RWPE2 (cell line): ENCODE results near the gene PSENEN.

ENCODE experiments used
- ATAC-seq: fragments of 200-7000 bp; cut with Tn5 transposase; 3 replicates; pipeline ENCODE4 v1.9.1; 2021; ENCODE audit warnings: low read depth
- DNase-seq: peaks from one replicate; pipeline ENCODE4 v3.0.0-alpha.2; 2020; ENCODE audit warnings: low spot score
- H3K27ac ChIP-seq: fragments of 450-650 bp; 2 replicates; pipeline ENCODE4 v1.5.1; 2017; ENCODE audit warnings: mild to moderate bottlenecking; ENCODE audit not compliant: poor library complexity, severe bottlenecking
- H3K27me3 ChIP-seq: fragments of 250-450 bp; sonication (Bioruptor Pico); 2 replicates; pipeline ENCODE4 v1.5.1; 2021; ENCODE audit warnings: mild to moderate bottlenecking, moderate library complexity; ENCODE audit not compliant: insufficient read depth, poor library complexity, severe bottlenecking
- H3K36me3 ChIP-seq: fragments of 250-450 bp; sonication (Bioruptor Pico); 2 replicates; pipeline ENCODE4 v1.5.1; 2020; ENCODE audit warnings: low read depth, mild to moderate bottlenecking, moderate library complexity
- H3K4me1 ChIP-seq: fragments of 250-450 bp; sonication (Bioruptor Pico); 2 replicates; pipeline ENCODE4 v1.5.1; 2021; ENCODE audit warnings: mild to moderate bottlenecking, moderate library complexity; ENCODE audit not compliant: insufficient read depth, poor library complexity, severe bottlenecking
- H3K4me3 ChIP-seq: fragments of 250-450 bp; sonication (Bioruptor Pico); 2 replicates; pipeline ENCODE4 v1.5.1; 2021; ENCODE audit warnings: mild to moderate bottlenecking, moderate library complexity; ENCODE audit not compliant: severe bottlenecking
- H3K9me3 ChIP-seq: fragments of 250-450 bp; sonication (Bioruptor Pico); 2 replicates; pipeline ENCODE4 v1.5.1; 2021; ENCODE audit warnings: mild to moderate bottlenecking, moderate library complexity; ENCODE audit not compliant: severe bottlenecking
- CTCF ChIP-seq: fragments of 450-650 bp; IDR thresholded peaks from one replicate; pipeline ENCODE4 v1.5.1; 2017; ENCODE audit warnings: mild to moderate bottlenecking, moderate library complexity; ENCODE audit not compliant: poor library complexity, severe bottlenecking

The PSENEN gene

GRCh38 chr19:35718345-35719041 lies 27.0 kb upstream of the PSENEN start:
- Histone ChIP-seq H3K36me3 (peaks cover 31% of the 10 kb centered on the region), H3K4me1 (no peaks in the 10 kb centered on the region), H3K27me3 (no peaks in the 10 kb centered on the region), H3K4me3 (peak overlapping the region; percentile 73), H3K9me3 (no peaks in the 10 kb centered on the region), H3K27ac (peak overlapping the region; percentile 83)
- ATAC-seq (no peak), DNase-seq (peak; percentile 68)
- TF ChIP-seq CTCF = no peak

GRCh38 chr19:35719402-35720162 lies 25.9 kb upstream of the PSENEN start:
- no peaks in the 10 kb centered on the region for H3K9me3 ChIP-seq
- peak overlapping the region; percentile 73 for H3K4me3 ChIP-seq
- peaks cover 42% of the 10 kb centered on the region for H3K36me3 ChIP-seq
- TF ChIP-seq CTCF = no peak
- peak; percentile 66 for DNase-seq
- H3K4me1 ChIP-seq = no peaks in the 10 kb centered on the region
- H3K27me3 ChIP-seq = no peaks in the 10 kb centered on the region
- no peak overlapping the region for H3K27ac ChIP-seq
- no peak for ATAC-seq

GRCh38 chr19:35720163-35720524 lies 25.3 kb upstream of the PSENEN start:
- TF ChIP-seq CTCF = no peak
- DNase-seq (no peak), ATAC-seq (no peak)
- Histone ChIP-seq H3K4me3 (no peak overlapping the region), H3K27me3 (no peaks in the 10 kb centered on the region), H3K36me3 (peaks cover 48% of the 10 kb centered on the region), H3K9me3 (no peaks in the 10 kb centered on the region), H3K27ac (no peak overlapping the region), H3K4me1 (no peaks in the 10 kb centered on the region)

- TF ChIP-seq CTCF = no peak
- Histone ChIP-seq H3K9me3 (no peaks in the 10 kb centered on the region), H3K27me3 (no peaks in the 10 kb centered on the region), H3K27ac (no peak overlapping the region), H3K4me3 (no peak overlapping the region), H3K4me1 (no peaks in the 10 kb centered on the region), H3K36me3 (peaks cover 53% of the 10 kb centered on the region)
- peak; percentile 56 for DNase-seq
- no peak for ATAC-seq
Measured at GRCh38 chr19:35720648-35721047, 24.8 kb upstream of the PSENEN start.

- H3K27ac ChIP-seq = no peak overlapping the region
- no peaks in the 10 kb centered on the region for H3K4me1 ChIP-seq
- no peak for TF ChIP-seq CTCF
- ATAC-seq (no peak), DNase-seq (peak; percentile 46)
- peaks cover 60% of the 10 kb centered on the region for H3K36me3 ChIP-seq
- H3K27me3 ChIP-seq = no peaks in the 10 kb centered on the region
- H3K9me3 ChIP-seq = no peaks in the 10 kb centered on the region
- H3K4me3 ChIP-seq = no peak overlapping the region
Measured at GRCh38 chr19:35721374-35721773, 24.1 kb upstream of the PSENEN start.
